HCT116 (cell line): Measurements from ENCODE around the gene CACNA1C.

ENCODE experiments used
- CEBPB ChIP-seq: IDR thresholded peaks from 2 replicates; pipeline ENCODE4 v1.6.1; 2012; ENCODE audit warnings: low read depth
- SIN3A ChIP-seq: IDR thresholded peaks from 2 replicates; pipeline ENCODE4 v1.6.1; 2012; ENCODE audit warnings: low read depth

DNA sequence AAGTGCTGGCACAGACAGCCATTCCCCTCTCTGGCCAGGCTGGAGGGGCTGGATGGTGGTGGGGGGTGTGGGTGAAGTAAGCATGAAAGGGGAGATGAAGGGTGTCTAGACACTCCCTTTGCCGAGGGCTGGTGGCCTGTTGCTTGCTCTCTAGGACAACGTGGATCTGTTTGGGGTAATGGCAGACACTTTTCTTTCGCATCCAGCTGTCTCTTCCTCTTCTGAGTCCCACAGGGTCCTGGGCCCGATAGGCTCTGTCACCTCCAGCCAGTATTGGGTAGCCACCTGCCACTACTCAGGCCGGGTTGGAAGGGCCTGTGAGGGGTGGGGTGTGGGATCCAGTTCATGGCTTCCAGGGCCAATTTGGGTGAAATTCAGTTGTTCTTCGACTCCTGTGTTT lies 218.1 kb downstream of the CACNA1C start:
- TF ChIP-seq CEBPB, result no peak
- no peak for TF ChIP-seq SIN3A
